H9 (cell line): ENCODE data around the gene RABGAP1. TPM values are rescaled to one million over a fixed set of nuclear protein-coding genes. Genes with fewer than 3 reads are reported as not detected.

Experiments used
- DNase-seq: peaks from one replicate; pipeline ENCODE4 v3.0.0-alpha.2; 2017
- H2AFZ ChIP-seq: one replicate; pipeline ENCODE4 v1.6.1; 2013; ENCODE audit warnings: mild to moderate bottlenecking, low read length, control low read depth, moderate library complexity
- H2AK5ac ChIP-seq: 2 replicates; pipeline ENCODE4 v1.6.1; 2013; ENCODE audit warnings: low read length, control low read depth, mixed read lengths; ENCODE audit not compliant: insufficient read length
- H2BK120ac ChIP-seq: one replicate; pipeline ENCODE4 v1.6.1; 2013; ENCODE audit warnings: low read depth, mild to moderate bottlenecking, low read length, control low read depth, inconsistent platforms; ENCODE audit not compliant: poor library complexity, severe bottlenecking
- H2BK12ac ChIP-seq: 2 replicates; pipeline ENCODE4 v1.6.1; 2013; ENCODE audit warnings: low read length, control low read depth, mixed read lengths, low read depth; ENCODE audit not compliant: insufficient read length
- H2BK15ac ChIP-seq: 2 replicates; pipeline ENCODE4 v1.6.1; 2013; ENCODE audit warnings: low read depth, low read length, control low read depth
- H2BK20ac ChIP-seq: one replicate; pipeline ENCODE4 v1.6.1; 2013; ENCODE audit warnings: low read depth, mild to moderate bottlenecking, low read length, control low read depth, inconsistent platforms; ENCODE audit not compliant: poor library complexity, severe bottlenecking
- H2BK5ac ChIP-seq: 2 replicates; pipeline ENCODE4 v1.6.1; 2013; ENCODE audit warnings: low read length, control low read depth, mixed read lengths; ENCODE audit not compliant: insufficient read length
- H3K14ac ChIP-seq: 2 replicates; pipeline ENCODE4 v1.6.1; 2013; ENCODE audit warnings: low read length, control low read depth; ENCODE audit not compliant: insufficient read depth
- H3K18ac ChIP-seq: 2 replicates; pipeline ENCODE4 v1.6.1; 2013; ENCODE audit warnings: low read depth, mild to moderate bottlenecking, mixed read lengths, low read length, control low read depth; ENCODE audit not compliant: insufficient read length
- H3K23ac ChIP-seq: 2 replicates; pipeline ENCODE4 v1.6.1; 2013; ENCODE audit warnings: low read length, control low read depth, mixed read lengths, low read depth; ENCODE audit not compliant: insufficient read length
- H3K23me2 ChIP-seq: 2 replicates; pipeline ENCODE4 v1.6.1; 2013; ENCODE audit warnings: low read depth, mild to moderate bottlenecking, mixed read lengths, low read length, control low read depth; ENCODE audit not compliant: insufficient read length, poor library complexity, severe bottlenecking
- H3K27ac ChIP-seq: 2 replicates; pipeline ENCODE4 v1.5.1; 2013; ENCODE audit warnings: low read length, control low read depth, mixed read lengths, low read depth; ENCODE audit not compliant: insufficient read length
- H3K27me3 ChIP-seq: 2 replicates; pipeline ENCODE4 v1.6.1; 2013; ENCODE audit warnings: low read length, control low read depth, inconsistent platforms; ENCODE audit not compliant: insufficient read depth
- H3K4ac ChIP-seq: 2 replicates; pipeline ENCODE4 v1.6.1; 2013; ENCODE audit warnings: low read depth, mild to moderate bottlenecking, control low read depth, inconsistent platforms, low read length, moderate library complexity
- H3K4me1 ChIP-seq: 2 replicates; pipeline ENCODE4 v1.6.1; 2013; ENCODE audit warnings: low read length, control low read depth, inconsistent platforms; ENCODE audit not compliant: insufficient read depth
- H3K4me2 ChIP-seq: 2 replicates; pipeline ENCODE4 v1.6.1; 2013; ENCODE audit warnings: low read length, control low read depth, mixed read lengths; ENCODE audit not compliant: insufficient read length, insufficient read depth
- H3K56ac ChIP-seq: 2 replicates; pipeline ENCODE4 v1.6.1; 2013; ENCODE audit warnings: low read depth, mild to moderate bottlenecking, mixed read lengths, low read length, control low read depth; ENCODE audit not compliant: insufficient read length
- H3K79me1 ChIP-seq: 2 replicates; pipeline ENCODE4 v1.6.1; 2013; ENCODE audit warnings: low read depth, mild to moderate bottlenecking, moderate library complexity, low read length, control low read depth, inconsistent platforms; ENCODE audit not compliant: insufficient read depth, poor library complexity, severe bottlenecking
- H3K79me2 ChIP-seq: 2 replicates; pipeline ENCODE4 v1.6.1; 2013; ENCODE audit warnings: low read length, control low read depth, inconsistent platforms; ENCODE audit not compliant: insufficient read depth
- H3K9ac ChIP-seq: 2 replicates; pipeline ENCODE4 v1.6.1; 2013; ENCODE audit warnings: low read length, control low read depth, mixed read lengths; ENCODE audit not compliant: insufficient read length; ENCODE audit errors: extremely low read depth
- H3K9me3 ChIP-seq: one replicate; pipeline ENCODE4 v1.6.1; 2013; ENCODE audit warnings: low read depth, low read length, inconsistent platforms; ENCODE audit not compliant: control insufficient read depth
- H3T11ph ChIP-seq: one replicate; pipeline ENCODE4 v1.6.1; 2013; ENCODE audit warnings: mild to moderate bottlenecking, low read length, control low read depth, inconsistent platforms
- H4K20me1 ChIP-seq: one replicate; pipeline ENCODE4 v1.6.1; 2013; ENCODE audit not compliant: control insufficient read depth, insufficient read length, insufficient read depth
- H4K5ac ChIP-seq: 2 replicates; pipeline ENCODE4 v1.6.1; 2013; ENCODE audit warnings: low read depth, mild to moderate bottlenecking, mixed read lengths, low read length, control low read depth; ENCODE audit not compliant: insufficient read length
- H4K8ac ChIP-seq: replicated peaks from 2 replicates; pipeline ENCODE4 v1.6.1; 2013; ENCODE audit warnings: low read length, control low read depth, mixed read lengths, low read depth; ENCODE audit not compliant: insufficient read length
- H4K91ac ChIP-seq: 2 replicates; pipeline ENCODE4 v1.6.1; 2013; ENCODE audit warnings: low read depth, mild to moderate bottlenecking, moderate library complexity, mixed read lengths, low read length, control low read depth; ENCODE audit not compliant: insufficient read length
- H3K27ac Mint-ChIP-seq, 3 experiments: 2 replicates in 2 of 3; 3 replicates in 1 of 3; pipeline ENCODE4 v1.8.0; 2020 to 2021; ENCODE audit warnings: mixed read lengths in 3 of 3, mild to moderate bottlenecking in 1 of 3, moderate library complexity in 1 of 3
- H3K27me3 Mint-ChIP-seq: 2 replicates; pipeline ENCODE4 v1.8.0; 2021; ENCODE audit warnings: low read depth, mild to moderate bottlenecking, moderate library complexity, mixed read lengths
- H3K36me3 Mint-ChIP-seq, 3 experiments: 2 replicates in 2 of 3; 3 replicates in 1 of 3; pipeline ENCODE4 v1.8.0; 2020 to 2021; ENCODE audit warnings: low read depth in 3 of 3, mixed read lengths in 3 of 3; ENCODE audit not compliant: insufficient read depth in 1 of 3
- H3K4me1 Mint-ChIP-seq, 2 experiments: 2 replicates each; pipeline ENCODE4 v1.8.0; 2020; ENCODE audit warnings: mixed read lengths in 2 of 2
- H3K4me3 Mint-ChIP-seq, 2 experiments: 2 replicates in 1 of 2; 3 replicates in 1 of 2; pipeline ENCODE4 v1.8.0; 2020 to 2021; ENCODE audit warnings: mild to moderate bottlenecking in 2 of 2, mixed read lengths in 2 of 2, moderate library complexity in 1 of 2
- H3K9me3 Mint-ChIP-seq, 2 experiments: 2 replicates in 1 of 2; 3 replicates in 1 of 2; pipeline ENCODE4 v1.8.0; 2020; ENCODE audit warnings: mild to moderate bottlenecking in 2 of 2, mixed read lengths in 2 of 2, moderate library complexity in 1 of 2
- CTCF ChIP-seq: fragments of 200-600 bp; sonication (generic); conservative IDR thresholded peaks from 3 replicates; pipeline ENCODE4 v1.8.0; 2021; ENCODE audit warnings: antibody characterized with exemption, mild to moderate bottlenecking
- WGBS: extraction: QIAGEN DNeasy Blood & Tissue Kit; methylation state at CpG from one replicate; pipeline ENCODE4 v1.1.7; 2013; ENCODE audit warnings: missing lambda C conversion rate, low lambda C conversion rate, mixed read lengths; ENCODE audit not compliant: insufficient read length; ENCODE audit errors: extremely low coverage; 5-methylcytosine and 5-hydroxymethylcytosine counted together
- total RNA-seq: library from RNA; stranded (reverse); gene quantifications from 2 replicates; pipeline ENCODE4 v1.2.1, GENCODE V29; 2021

Gene RABGAP1
- total RNA-seq, 1 experiment from 2014 or later = 31.6 TPM

GRCh38 chr9:122922713-122923112, 18.1 kb upstream of the RABGAP1 start:
- H3K9me3 Mint-ChIP-seq = no peaks in the 10 kb centered on the region
- Histone ChIP-seq H3K27me3 (no peaks in the 10 kb centered on the region; the same call in 1 of the 2 replicates), H4K20me1 (no peaks in the 10 kb centered on the region), H3K23me2 (no peaks in the 10 kb centered on the region), H3K9ac (no peak overlapping the region), H3K4ac (no peak overlapping the region), H3K4me1 (peaks cover 7% of the 10 kb centered on the region), H3K9me3 (no peaks in the 10 kb centered on the region), H2BK20ac (no peak overlapping the region), H3K4me2 (no peak overlapping the region), H3T11ph (no peak overlapping the region), H2BK12ac (no peak overlapping the region), H3K79me2 (peaks cover 1% of the 10 kb centered on the region; the same call in 1 of the 2 replicates), H2BK120ac (no peak overlapping the region), H4K8ac (no peak overlapping the region), H4K91ac (no peak overlapping the region), H3K56ac (no peak overlapping the region), H3K18ac (no peak overlapping the region), H2AK5ac (no peak overlapping the region), H3K14ac (no peak overlapping the region), H4K5ac (no peak overlapping the region), H2BK5ac (no peak overlapping the region), H3K27ac (no peak overlapping the region), H3K23ac (no peak overlapping the region), H2AFZ (no peak overlapping the region), H3K79me1 (no peaks in the 10 kb centered on the region), H2BK15ac (no peak overlapping the region)
- TF ChIP-seq CTCF = no peak
- DNase-seq = no peak
- H3K4me1 Mint-ChIP-seq = peaks cover 19 to 21% of the 10 kb centered on the region in 2 experiments
- H3K27me3 Mint-ChIP-seq = no peaks in the 10 kb centered on the region
- H3K27ac Mint-ChIP-seq = peak overlapping the region; percentile 3 to 82 (median 9); a peak in 6 of 7 replicates
- no CpG with 5 or more reads among the region's 8 CpGs for WGBS
- H3K36me3 Mint-ChIP-seq = peaks cover 2 to 11% (median 9%) of the 10 kb centered on the region in 3 experiments; a peak in 5 of 7 replicates
- peak overlapping the region in 1 of 2 experiments; percentile 42; a peak in 2 of 5 replicates for H3K4me3 Mint-ChIP-seq
